Fibroblast of the aortic adventitia (primary cell): ENCODE measurements around the gene FOXN3. TPM values are rescaled to one million over a fixed set of nuclear protein-coding genes. Genes with fewer than 3 reads are reported as not detected.

Experiments used
- DNase-seq: peaks from one replicate; pipeline ENCODE4 v3.0.0-alpha.2; 2010; ENCODE audit warnings: low read depth
- H3K4me3 ChIP-seq: 2 replicates; pipeline ENCODE4 v1.5.1; 2011; ENCODE audit warnings: low read depth, mild to moderate bottlenecking, control low read depth, low read length, moderate library complexity
- total RNA-seq: library from RNA; depleted of rRNA; stranded (reverse); fragments of >200 nt; gene quantifications from 2 replicates; pipeline ENCODE4 v1.2.3, GENCODE V29; 2012; ENCODE audit warnings: low replicate concordance
- TF ChIP-seq, protein P1 (sequence below): IDR thresholded peaks from 2 replicates; pipeline ENCODE4 v1.5.1; 2011; ENCODE audit warnings: mild to moderate bottlenecking, low read length, control low read depth, inconsistent platforms; ENCODE audit not compliant: insufficient read depth

The FOXN3 gene
- total RNA-seq, 1 donor: 35.3 TPM

- H3K4me3 ChIP-seq: no peak overlapping the region
- TF ChIP-seq, protein P1, sequence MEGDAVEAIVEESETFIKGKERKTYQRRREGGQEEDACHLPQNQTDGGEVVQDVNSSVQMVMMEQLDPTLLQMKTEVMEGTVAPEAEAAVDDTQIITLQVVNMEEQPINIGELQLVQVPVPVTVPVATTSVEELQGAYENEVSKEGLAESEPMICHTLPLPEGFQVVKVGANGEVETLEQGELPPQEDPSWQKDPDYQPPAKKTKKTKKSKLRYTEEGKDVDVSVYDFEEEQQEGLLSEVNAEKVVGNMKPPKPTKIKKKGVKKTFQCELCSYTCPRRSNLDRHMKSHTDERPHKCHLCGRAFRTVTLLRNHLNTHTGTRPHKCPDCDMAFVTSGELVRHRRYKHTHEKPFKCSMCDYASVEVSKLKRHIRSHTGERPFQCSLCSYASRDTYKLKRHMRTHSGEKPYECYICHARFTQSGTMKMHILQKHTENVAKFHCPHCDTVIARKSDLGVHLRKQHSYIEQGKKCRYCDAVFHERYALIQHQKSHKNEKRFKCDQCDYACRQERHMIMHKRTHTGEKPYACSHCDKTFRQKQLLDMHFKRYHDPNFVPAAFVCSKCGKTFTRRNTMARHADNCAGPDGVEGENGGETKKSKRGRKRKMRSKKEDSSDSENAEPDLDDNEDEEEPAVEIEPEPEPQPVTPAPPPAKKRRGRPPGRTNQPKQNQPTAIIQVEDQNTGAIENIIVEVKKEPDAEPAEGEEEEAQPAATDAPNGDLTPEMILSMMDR: no peak
- no peak for DNase-seq
These were observed 28.9 kb downstream of the FOXN3 start for GRCh38 chr14:89387922-89388685.

- no peak for DNase-seq
- TF ChIP-seq, protein P1: no peak
- H3K4me3 ChIP-seq: no peak overlapping the region
These were observed 30.7 kb downstream of the FOXN3 start for GRCh38 chr14:89386212-89386886.

DNA sequence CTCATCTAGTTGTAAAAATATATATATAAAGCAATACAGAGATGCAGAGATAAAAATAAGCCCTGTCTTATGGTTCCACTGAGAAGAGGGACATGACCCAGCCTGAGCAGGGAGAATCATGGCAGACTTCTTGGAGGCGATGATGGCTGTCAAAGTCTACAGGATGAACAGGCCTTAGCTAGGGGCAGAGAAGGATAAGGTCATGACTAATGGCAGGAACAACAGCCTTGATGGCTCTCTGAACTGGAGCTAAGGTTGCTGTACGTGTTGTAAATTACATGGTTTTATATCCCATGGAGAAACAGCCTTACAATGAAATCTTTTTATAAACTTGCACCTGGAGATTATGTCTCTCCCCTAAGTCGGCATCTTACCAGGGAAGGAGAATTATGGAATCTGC is 32.4 kb downstream of the FOXN3 start:
- DNase-seq: no peak
- TF ChIP-seq, protein P1: no peak
- no peak overlapping the region for H3K4me3 ChIP-seq

DNA sequence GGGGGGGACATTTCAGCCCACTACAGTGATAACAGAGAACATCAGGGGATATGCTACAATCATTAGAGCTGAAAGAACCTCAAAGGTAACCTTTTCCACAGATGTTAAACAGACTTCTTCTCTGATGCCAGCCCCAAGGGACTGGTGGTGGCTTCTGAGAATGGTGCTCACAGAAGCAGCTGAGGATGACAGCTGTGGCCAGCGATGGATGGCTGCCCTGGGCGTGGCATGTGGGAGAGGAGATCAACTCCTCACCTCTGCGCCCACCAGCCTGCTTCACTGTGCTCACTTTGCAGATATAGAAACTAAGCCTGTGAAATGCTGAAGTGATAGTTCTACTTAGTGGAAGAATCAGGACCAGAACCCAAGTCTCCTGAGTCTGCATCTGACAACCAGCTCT is 33.0 kb downstream of the FOXN3 start:
- no peak for DNase-seq
- no peak overlapping the region for H3K4me3 ChIP-seq
- TF ChIP-seq, protein P1: no peak

GRCh38 chr14:89382901-89383845 is 33.9 kb downstream of the FOXN3 start:
- DNase-seq: no peak
- H3K4me3 ChIP-seq: no peak overlapping the region
- TF ChIP-seq, protein P1: no peak

DNA sequence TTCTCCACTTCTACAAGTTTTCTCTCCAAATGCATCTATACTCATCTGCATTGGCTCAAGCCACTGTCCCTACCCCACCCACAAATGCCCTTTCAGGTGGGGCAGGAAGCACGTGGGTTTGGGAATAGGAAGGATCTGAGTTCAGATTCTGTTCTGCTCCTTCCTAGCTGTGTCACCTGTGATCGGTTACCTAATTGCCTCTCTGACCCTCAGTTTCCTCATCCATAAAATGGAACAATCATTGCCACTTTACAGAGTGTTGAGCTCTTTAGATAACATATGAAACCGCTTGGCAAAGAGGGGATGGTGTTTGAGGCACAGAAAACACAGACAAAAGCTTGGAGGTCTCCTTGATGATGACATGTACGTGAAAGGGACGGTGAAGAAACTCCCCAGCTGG is 34.5 kb downstream of the FOXN3 start:
- no peak for DNase-seq
- TF ChIP-seq, protein P1: no peak
- H3K4me3 ChIP-seq: no peak overlapping the region
